Liver (tissue), 9 donors: ENCODE measurements around the gene MEF2D. TPM values are rescaled to one million over a fixed set of nuclear protein-coding genes. Genes with fewer than 3 reads are reported as not detected.

Experiments
- DNase-seq: peaks from one replicate; pipeline ENCODE4 v3.0.0-alpha.2; 2017; ENCODE audit warnings: low spot score
- H3K27ac ChIP-seq, 2 donors: one replicate each; pipeline ENCODE4 v1.7.0; 2013; ENCODE audit warnings: inconsistent platforms in 2 of 2, low read length in 2 of 2, control low read depth in 1 of 2, low read depth in 1 of 2, mild to moderate bottlenecking in 1 of 2
- H3K27me3 ChIP-seq, 4 donors: one replicate each; pipeline versions ENCODE4 v1.6.1 to v1.7.0; 2013; ENCODE audit warnings: low read length in 3 of 4, inconsistent platforms in 1 of 4, mild to moderate bottlenecking in 1 of 4, moderate library complexity in 1 of 4; ENCODE audit not compliant: control insufficient read depth in 4 of 4, insufficient read depth in 4 of 4
- H3K36me3 ChIP-seq, 4 donors: one replicate each; pipeline versions ENCODE4 v1.6.1 to v1.7.0; 2013; ENCODE audit warnings: low read length in 3 of 4, mild to moderate bottlenecking in 3 of 4, low read depth in 1 of 4, moderate library complexity in 1 of 4; ENCODE audit not compliant: control insufficient read depth in 4 of 4, insufficient read depth in 3 of 4
- H3K4me1 ChIP-seq, 4 donors: one replicate each; pipeline versions ENCODE4 v1.6.1 to v1.7.0; 2013; ENCODE audit warnings: low read length in 3 of 4, mild to moderate bottlenecking in 3 of 4, moderate library complexity in 1 of 4; ENCODE audit not compliant: control insufficient read depth in 4 of 4, insufficient read depth in 4 of 4
- H3K4me3 ChIP-seq, 3 donors: one replicate each; pipeline versions ENCODE4 v1.6.1 to v1.7.0; 2013; ENCODE audit warnings: low read length in 3 of 3, control low read depth in 1 of 3, low read depth in 1 of 3, mild to moderate bottlenecking in 1 of 3
- H3K9ac ChIP-seq, 2 donors: one replicate each; pipeline ENCODE4 v1.7.0; 2013; ENCODE audit warnings: low read length in 2 of 2, mild to moderate bottlenecking in 2 of 2, moderate library complexity in 2 of 2, control low read depth in 1 of 2, low read depth in 1 of 2
- H3K9me3 ChIP-seq, 4 donors: one replicate each; pipeline versions ENCODE4 v1.6.1 to v1.7.0; 2013; ENCODE audit warnings: low read length in 3 of 4; ENCODE audit not compliant: control insufficient read depth in 4 of 4
- FOXA2 ChIP-seq: IDR thresholded peaks from 2 replicates; pipeline ENCODE4 v1.6.1; 2016; ENCODE audit warnings: antibody characterized with exemption
- JUND ChIP-seq, 2 donors: IDR thresholded peaks; 2 replicates each; pipeline ENCODE4 v1.6.1; 2016; ENCODE audit warnings: antibody characterized with exemption in 2 of 2
- SP1 ChIP-seq: IDR thresholded peaks from 2 replicates; pipeline ENCODE4 v1.6.1; 2018; ENCODE audit warnings: antibody characterized with exemption, mild to moderate bottlenecking
- TAF1 ChIP-seq: conservative IDR thresholded peaks from 2 replicates; pipeline ENCODE4 v1.6.1; 2016; ENCODE audit warnings: antibody characterized with exemption, mild to moderate bottlenecking
- YY1 ChIP-seq: IDR thresholded peaks from 2 replicates; pipeline ENCODE4 v1.6.1; 2016; ENCODE audit warnings: antibody characterized with exemption, mild to moderate bottlenecking
- WGBS: extraction: QIAGEN DNeasy Blood & Tissue Kit; methylation state at CpG from one replicate; pipeline ENCODE4 v1.1.7; 2013; 5-methylcytosine and 5-hydroxymethylcytosine counted together
- polyA plus RNA-seq, 2 donors: library from polyadenylated mRNA; stranded (reverse) in 1 of 2; unstranded in 1 of 2; fragments of 200-250 nt in 1 of 2; fragments of >200 nt in 1 of 2; fragmentation: Nextera tagmentation in 1 of 2; extraction: Ambion mirVana in 1 of 2; gene quantifications; one replicate each; pipeline versions ENCODE4 v1.2.1 to v1.2.3, GENCODE V29; 2013 to 2015
- total RNA-seq, 2 donors: library from RNA; depleted of rRNA; stranded (reverse); fragments of >200 nt; gene quantifications; one replicate each; pipeline ENCODE4 v1.2.3, GENCODE V29; 2014
- TF ChIP-seq, protein P1 (sequence below): IDR thresholded peaks from 2 replicates; pipeline ENCODE4 v1.6.1; 2016; ENCODE audit warnings: antibody characterized with exemption, mild to moderate bottlenecking
- TF ChIP-seq, protein P2 (sequence below): IDR thresholded peaks from 2 replicates; pipeline ENCODE4 v1.6.1; 2016; ENCODE audit warnings: antibody characterized with exemption
- TF ChIP-seq, protein P3 (sequence below): fragments of 150-350 bp; IDR thresholded peaks from 2 replicates; pipeline ENCODE4 v1.5.1; 2017; ENCODE audit warnings: improper control_type of control experiment, low read depth, low read length; ENCODE audit not compliant: missing input control
- donor health status: healthy.
- donor health status: healthy.
- donor health status: healthy.
- donor health status: healthy.
- donor health status: healthy.

Gene MEF2D
- total and polyA plus RNA-seq, 4 donors, result 3.4 to 7.6 (median 5.5) TPM

DNA sequence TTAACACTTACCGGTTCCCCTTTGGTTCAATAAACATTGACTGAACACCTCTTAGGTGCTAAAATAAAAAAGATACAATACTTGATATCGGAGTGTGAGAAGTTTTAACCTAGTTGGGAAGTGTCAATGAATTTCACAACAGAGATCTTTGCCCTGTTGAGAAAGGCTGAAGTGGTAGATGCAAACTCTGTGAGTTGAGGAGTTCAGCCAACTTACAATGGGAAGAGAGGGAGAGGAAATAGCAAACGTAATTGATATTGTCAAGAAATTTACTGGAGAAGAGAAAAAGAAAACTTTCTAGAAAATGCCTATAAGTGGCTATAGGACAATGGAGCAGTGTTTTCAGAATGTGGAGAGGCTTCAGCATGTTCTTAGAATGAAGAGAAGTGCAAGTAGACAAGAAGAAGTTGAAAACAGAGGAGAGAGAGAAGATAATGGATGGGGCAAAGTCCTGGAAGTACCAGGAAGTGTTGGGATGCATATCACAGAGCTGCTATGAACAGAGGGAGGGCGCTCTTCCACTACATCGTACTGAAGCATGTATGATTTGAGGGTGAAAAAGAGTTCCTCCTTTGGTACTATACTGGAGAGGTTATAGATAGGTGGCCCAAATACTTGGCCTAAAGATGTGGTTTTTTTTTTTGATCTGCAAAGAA lies 48.9 kb downstream of the MEF2D start (continued):
- TF ChIP-seq, protein P1, sequence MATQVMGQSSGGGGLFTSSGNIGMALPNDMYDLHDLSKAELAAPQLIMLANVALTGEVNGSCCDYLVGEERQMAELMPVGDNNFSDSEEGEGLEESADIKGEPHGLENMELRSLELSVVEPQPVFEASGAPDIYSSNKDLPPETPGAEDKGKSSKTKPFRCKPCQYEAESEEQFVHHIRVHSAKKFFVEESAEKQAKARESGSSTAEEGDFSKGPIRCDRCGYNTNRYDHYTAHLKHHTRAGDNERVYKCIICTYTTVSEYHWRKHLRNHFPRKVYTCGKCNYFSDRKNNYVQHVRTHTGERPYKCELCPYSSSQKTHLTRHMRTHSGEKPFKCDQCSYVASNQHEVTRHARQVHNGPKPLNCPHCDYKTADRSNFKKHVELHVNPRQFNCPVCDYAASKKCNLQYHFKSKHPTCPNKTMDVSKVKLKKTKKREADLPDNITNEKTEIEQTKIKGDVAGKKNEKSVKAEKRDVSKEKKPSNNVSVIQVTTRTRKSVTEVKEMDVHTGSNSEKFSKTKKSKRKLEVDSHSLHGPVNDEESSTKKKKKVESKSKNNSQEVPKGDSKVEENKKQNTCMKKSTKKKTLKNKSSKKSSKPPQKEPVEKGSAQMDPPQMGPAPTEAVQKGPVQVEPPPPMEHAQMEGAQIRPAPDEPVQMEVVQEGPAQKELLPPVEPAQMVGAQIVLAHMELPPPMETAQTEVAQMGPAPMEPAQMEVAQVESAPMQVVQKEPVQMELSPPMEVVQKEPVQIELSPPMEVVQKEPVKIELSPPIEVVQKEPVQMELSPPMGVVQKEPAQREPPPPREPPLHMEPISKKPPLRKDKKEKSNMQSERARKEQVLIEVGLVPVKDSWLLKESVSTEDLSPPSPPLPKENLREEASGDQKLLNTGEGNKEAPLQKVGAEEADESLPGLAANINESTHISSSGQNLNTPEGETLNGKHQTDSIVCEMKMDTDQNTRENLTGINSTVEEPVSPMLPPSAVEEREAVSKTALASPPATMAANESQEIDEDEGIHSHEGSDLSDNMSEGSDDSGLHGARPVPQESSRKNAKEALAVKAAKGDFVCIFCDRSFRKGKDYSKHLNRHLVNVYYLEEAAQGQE, result peak; percentile 53
- TF ChIP-seq YY1 (peak; percentile 42), JUND (IDR thresholded peaks at IDR 0.05) (peak; percentile 21 to 45), FOXA2 (no peak), SP1 (peak; percentile 61), TAF1 (no peak)
- TF ChIP-seq, protein P2, sequence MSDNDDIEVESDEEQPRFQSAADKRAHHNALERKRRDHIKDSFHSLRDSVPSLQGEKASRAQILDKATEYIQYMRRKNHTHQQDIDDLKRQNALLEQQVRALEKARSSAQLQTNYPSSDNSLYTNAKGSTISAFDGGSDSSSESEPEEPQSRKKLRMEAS, result peak; percentile 86

DNA sequence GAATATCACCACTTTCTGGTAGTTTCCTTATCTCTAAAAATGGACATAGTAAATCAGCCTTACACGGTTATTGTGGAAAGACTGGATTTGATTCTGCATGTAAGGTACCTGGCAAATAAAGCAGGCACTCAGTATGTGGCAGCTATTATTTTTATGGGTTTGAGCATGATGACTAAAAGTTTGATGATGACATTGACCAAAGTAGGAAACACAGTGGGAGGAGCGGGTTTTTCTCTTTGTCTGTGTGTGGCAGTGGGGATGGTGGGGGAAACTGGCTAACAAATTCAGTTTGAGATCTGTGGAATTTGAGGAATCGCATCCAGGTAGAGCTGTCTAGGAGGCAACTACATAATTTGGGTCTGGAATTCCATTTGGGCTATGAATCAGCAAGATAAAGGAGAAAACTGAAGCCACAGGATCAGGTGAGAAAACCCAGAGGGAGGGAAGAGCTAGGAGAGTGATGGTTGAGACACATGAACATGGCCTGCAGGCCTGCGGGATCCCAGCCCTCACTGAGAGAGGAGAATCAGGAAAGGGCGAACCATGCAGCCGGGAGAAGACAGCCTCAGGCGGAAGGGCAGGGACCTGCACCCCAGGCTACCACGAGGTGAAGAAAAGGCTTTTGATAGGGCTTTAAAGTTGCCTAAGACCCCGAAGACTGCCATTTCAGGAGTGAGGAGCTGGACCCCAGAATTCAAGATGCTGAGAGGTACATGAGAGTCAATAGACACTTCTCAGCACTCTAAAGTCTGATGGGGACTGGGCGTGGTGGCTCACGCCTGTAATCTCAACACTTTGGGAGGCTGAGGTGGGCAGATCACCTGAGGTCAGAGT lies 52.2 kb downstream of the MEF2D start:
- DNase-seq, result no peak
- Histone ChIP-seq H3K9ac (no peak overlapping the region), H3K27me3 (peaks cover 0 to 2% (median 0%) of the 10 kb centered on the region in 4 donors), H3K9me3 (no peaks in the 10 kb centered on the region), H3K36me3 (no peaks in the 10 kb centered on the region), H3K4me3 (no peak overlapping the region), H3K27ac (no peak overlapping the region), H3K4me1 (peaks cover 6 to 26% (median 17%) of the 10 kb centered on the region in 4 donors)
- TF ChIP-seq, protein P3, sequence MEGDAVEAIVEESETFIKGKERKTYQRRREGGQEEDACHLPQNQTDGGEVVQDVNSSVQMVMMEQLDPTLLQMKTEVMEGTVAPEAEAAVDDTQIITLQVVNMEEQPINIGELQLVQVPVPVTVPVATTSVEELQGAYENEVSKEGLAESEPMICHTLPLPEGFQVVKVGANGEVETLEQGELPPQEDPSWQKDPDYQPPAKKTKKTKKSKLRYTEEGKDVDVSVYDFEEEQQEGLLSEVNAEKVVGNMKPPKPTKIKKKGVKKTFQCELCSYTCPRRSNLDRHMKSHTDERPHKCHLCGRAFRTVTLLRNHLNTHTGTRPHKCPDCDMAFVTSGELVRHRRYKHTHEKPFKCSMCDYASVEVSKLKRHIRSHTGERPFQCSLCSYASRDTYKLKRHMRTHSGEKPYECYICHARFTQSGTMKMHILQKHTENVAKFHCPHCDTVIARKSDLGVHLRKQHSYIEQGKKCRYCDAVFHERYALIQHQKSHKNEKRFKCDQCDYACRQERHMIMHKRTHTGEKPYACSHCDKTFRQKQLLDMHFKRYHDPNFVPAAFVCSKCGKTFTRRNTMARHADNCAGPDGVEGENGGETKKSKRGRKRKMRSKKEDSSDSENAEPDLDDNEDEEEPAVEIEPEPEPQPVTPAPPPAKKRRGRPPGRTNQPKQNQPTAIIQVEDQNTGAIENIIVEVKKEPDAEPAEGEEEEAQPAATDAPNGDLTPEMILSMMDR, result no peak
- TF ChIP-seq YY1, result no peak
- TF ChIP-seq, protein P1, result no peak
- TF ChIP-seq TAF1, result no peak
- 89% methylated on average over 11 of the region's 11 CpGs for WGBS
